Glutamatergic neuron (in vitro differentiated cells): ENCODE measurements around the gene SH3PXD2A. TPM values are rescaled to one million over a fixed set of nuclear protein-coding genes. Genes with fewer than 3 reads are reported as not detected.

Experiments used
- DNase-seq: peaks from one replicate; pipeline ENCODE4 v3.0.0; 2022
- H3K27ac Mint-ChIP-seq: one replicate; pipeline ENCODE4 v1.8.0; 2020; ENCODE audit warnings: mild to moderate bottlenecking, mixed read lengths, inconsistent platforms; ENCODE audit not compliant: unreplicated experiment
- H3K27me3 Mint-ChIP-seq: one replicate; pipeline ENCODE4 v1.8.0; 2020; ENCODE audit warnings: mild to moderate bottlenecking, moderate library complexity, mixed read lengths, inconsistent platforms; ENCODE audit not compliant: unreplicated experiment
- H3K36me3 Mint-ChIP-seq: one replicate; pipeline ENCODE4 v1.8.0; 2020; ENCODE audit warnings: mild to moderate bottlenecking, mixed read lengths, inconsistent platforms; ENCODE audit not compliant: unreplicated experiment
- H3K4me1 Mint-ChIP-seq: one replicate; pipeline ENCODE4 v1.8.0; 2020; ENCODE audit warnings: mild to moderate bottlenecking, low read depth, mixed read lengths, inconsistent platforms; ENCODE audit not compliant: unreplicated experiment
- H3K4me3 Mint-ChIP-seq: one replicate; pipeline ENCODE4 v1.8.0; 2020; ENCODE audit warnings: mild to moderate bottlenecking, mixed read lengths, inconsistent platforms; ENCODE audit not compliant: unreplicated experiment
- H3K9me3 Mint-ChIP-seq: one replicate; pipeline ENCODE4 v1.8.0; 2020; ENCODE audit warnings: mild to moderate bottlenecking, moderate library complexity, mixed read lengths, inconsistent platforms; ENCODE audit not compliant: unreplicated experiment
- total RNA-seq: library from RNA; stranded (reverse); fragmentation: NEBNext Ultra II Directional; extraction: Animal tissue kit (Norgen Biotek cat#: 25700); gene quantifications from one replicate; pipeline ENCODE4 v1.2.1, GENCODE V29; 2021; ENCODE audit not compliant: unreplicated experiment
- TF ChIP-seq, protein P1 (sequence below): fragments of 200-600 bp; sonication (generic); IDR thresholded peaks from one replicate; pipeline ENCODE4 v1.5.0; 2021; ENCODE audit not compliant: partially characterized antibody, unreplicated experiment

Gene SH3PXD2A
- total RNA-seq, 1 donor from 2014 or later, result 16.7 TPM

DNA sequence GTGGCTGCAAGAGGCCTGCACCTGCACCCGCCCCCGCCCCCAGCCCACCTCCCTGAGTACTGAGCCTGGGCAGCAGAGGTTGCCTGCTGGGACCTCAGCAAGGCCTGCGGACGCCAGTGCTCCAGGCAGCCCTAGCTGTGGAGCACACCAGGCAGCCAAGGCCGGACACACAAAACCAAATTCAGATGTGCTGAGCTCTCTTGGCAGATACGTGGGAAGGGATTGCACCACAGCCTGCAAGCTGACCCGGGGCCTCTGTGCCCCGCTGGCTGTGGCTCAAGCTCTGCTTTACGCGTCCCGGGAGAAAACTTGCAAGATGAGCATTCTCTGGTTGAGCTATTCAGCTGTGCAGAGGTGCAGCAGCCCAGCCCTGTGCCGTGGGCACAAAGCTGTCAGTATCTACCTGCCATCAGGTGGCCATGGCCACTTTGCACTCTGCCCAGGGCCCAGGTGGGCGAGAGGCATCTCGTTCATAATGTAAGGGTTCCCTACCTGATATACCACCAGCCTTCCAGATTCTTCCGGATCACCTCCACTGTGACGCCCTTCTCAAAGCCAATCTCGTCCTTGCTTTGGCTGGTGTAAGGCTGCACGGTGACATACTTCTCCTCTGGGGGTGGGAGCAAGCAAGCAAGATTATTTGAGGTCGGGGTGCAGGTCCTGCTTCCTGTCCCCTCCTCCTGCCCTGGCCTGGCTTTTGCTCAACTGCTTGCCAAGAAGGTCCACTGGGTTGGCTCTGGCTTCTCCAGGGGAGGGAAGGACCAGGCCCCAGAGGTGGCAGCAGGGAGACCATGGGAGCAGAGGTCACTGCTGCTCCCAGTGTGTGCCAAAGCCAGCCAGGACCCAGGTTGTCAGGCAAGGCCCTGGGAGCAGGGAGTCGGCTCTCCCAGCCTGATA is 238.4 kb downstream of the SH3PXD2A start:
- TF ChIP-seq, protein P1, sequence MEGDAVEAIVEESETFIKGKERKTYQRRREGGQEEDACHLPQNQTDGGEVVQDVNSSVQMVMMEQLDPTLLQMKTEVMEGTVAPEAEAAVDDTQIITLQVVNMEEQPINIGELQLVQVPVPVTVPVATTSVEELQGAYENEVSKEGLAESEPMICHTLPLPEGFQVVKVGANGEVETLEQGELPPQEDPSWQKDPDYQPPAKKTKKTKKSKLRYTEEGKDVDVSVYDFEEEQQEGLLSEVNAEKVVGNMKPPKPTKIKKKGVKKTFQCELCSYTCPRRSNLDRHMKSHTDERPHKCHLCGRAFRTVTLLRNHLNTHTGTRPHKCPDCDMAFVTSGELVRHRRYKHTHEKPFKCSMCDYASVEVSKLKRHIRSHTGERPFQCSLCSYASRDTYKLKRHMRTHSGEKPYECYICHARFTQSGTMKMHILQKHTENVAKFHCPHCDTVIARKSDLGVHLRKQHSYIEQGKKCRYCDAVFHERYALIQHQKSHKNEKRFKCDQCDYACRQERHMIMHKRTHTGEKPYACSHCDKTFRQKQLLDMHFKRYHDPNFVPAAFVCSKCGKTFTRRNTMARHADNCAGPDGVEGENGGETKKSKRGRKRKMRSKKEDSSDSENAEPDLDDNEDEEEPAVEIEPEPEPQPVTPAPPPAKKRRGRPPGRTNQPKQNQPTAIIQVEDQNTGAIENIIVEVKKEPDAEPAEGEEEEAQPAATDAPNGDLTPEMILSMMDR, result no peak
- Mint-ChIP-seq H3K27me3 (peaks cover 12% of the 10 kb centered on the region), H3K4me1 (peaks cover 22% of the 10 kb centered on the region), H3K9me3 (peaks cover 15% of the 10 kb centered on the region), H3K27ac (no peak overlapping the region), H3K4me3 (no peak overlapping the region), H3K36me3 (no peaks in the 10 kb centered on the region)
- no peak for DNase-seq

DNA sequence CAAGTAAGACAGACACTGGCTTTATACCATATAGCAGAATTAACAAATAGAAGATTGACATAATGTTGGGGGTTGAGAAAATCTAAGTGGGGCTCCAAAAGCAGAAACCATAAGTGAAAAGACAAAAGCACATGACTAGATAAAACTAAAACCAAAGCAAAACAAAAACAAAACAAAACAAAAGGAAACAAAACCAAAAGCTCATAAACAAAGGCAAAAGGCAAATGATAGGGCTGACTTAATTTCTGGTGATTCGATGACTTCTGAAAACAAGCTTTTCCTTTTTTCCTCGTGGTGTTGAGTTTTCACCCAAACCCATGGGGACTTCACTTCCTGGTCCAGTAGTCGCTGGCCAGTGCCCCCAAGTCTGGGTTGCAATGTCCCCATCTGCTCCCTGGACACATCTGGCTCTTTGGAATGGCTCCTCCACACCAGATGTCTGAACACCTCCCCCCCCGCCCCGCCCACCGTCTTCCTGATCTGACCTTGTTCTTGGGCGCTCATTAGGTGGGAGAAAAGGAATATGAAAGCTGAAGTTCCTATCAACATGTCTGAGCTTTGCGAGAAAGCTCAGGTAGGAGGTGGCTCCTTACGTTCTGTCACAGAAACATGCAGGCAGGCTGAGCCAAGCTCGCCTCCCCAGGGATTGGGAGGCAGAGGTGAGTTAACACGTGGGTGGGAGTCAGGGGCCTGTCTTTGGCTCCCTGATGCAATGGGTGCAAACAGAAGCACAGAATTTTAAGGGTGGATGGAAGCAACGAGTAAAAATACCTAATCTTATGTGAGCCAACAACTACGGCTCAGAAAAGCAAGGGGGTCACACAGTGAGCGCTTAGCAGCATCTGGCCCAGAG is 240.8 kb downstream of the SH3PXD2A start:
- Mint-ChIP-seq H3K4me3 (peak overlapping the region; percentile 52), H3K27ac (peak overlapping the region; percentile 60), H3K9me3 (peaks cover 11% of the 10 kb centered on the region), H3K4me1 (peaks cover 16% of the 10 kb centered on the region), H3K27me3 (peaks cover 8% of the 10 kb centered on the region), H3K36me3 (no peaks in the 10 kb centered on the region)
- TF ChIP-seq, protein P1, result no peak
- DNase-seq, result no peak

DNA sequence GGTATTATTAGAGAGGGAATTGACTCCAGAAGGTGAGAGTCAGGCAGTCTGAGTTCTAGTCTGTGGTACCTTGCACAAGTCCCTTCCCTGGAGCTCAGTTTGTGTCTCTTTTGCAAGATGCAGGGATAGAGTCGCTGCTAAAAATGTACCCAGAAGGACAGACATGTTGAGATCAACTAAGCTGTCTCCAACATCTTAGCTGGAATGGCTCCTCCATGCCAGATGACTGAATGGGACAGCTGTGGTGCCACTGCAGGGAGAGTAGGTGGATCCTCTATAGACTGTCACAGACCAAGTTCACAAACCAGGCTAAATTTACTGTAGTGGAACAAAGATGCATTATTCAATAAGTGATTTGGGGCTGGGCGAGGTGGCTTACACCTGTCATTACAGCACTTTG is 241.8 kb downstream of the SH3PXD2A start:
- no peak for DNase-seq
- Mint-ChIP-seq H3K27ac (no peak overlapping the region), H3K4me3 (no peak overlapping the region), H3K4me1 (peaks cover 16% of the 10 kb centered on the region), H3K9me3 (peaks cover 9% of the 10 kb centered on the region), H3K36me3 (no peaks in the 10 kb centered on the region), H3K27me3 (peaks cover 8% of the 10 kb centered on the region)
- TF ChIP-seq, protein P1, result no peak

DNA sequence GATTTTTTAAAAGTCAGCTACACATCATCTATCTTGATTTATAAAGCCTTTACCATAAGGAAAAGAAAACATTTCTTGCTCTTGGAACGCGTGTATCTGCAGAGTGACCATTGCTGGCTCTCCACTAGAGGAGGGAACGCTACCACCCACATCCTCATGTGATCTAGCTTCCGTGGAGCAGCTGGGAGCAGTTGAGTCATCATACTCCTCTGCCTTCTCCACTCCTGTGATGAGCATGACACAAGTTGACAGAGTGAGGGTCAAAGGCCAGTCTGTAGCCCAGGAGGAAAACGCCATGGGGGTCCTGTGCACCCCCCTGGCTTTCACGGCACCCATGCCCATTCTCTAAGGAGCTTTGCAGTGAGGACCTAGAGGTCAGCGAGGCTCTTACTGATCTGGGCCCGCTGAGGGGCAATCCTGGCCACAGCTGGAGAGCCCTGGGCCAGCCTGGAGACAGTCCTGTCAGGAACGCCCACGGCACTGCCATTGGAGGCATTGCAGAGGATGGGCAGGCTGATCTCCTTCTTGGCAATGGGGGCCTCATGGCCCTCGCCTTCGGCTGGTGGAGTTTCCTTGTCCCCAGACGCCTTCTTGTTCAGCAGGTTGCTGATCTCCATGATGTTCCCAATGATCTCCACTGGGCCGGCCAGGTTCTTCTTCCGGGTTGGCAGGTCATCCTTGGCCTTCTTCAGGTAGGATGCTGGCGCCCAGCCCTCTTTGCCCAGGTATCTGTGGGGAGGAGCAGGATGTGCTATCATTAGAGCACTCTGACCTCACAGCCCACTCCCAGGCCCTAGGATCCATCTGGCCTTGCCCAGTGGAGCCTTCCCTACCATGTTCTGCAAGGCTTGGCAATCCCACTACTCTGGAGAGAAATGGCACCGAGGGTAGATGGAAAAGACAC is 242.7 kb downstream of the SH3PXD2A start:
- H3K9me3 Mint-ChIP-seq, result peaks cover 11% of the 10 kb centered on the region
- no peak overlapping the region for H3K4me3 Mint-ChIP-seq
- TF ChIP-seq, protein P1, result no peak
- H3K4me1 Mint-ChIP-seq, result peaks cover 16% of the 10 kb centered on the region
- no peak for DNase-seq
- peaks cover 6% of the 10 kb centered on the region for H3K27me3 Mint-ChIP-seq
- H3K27ac Mint-ChIP-seq, result no peak overlapping the region
- H3K36me3 Mint-ChIP-seq, result no peaks in the 10 kb centered on the region
